ENCODE measurements around the gene GGNBP2.

DNA sequence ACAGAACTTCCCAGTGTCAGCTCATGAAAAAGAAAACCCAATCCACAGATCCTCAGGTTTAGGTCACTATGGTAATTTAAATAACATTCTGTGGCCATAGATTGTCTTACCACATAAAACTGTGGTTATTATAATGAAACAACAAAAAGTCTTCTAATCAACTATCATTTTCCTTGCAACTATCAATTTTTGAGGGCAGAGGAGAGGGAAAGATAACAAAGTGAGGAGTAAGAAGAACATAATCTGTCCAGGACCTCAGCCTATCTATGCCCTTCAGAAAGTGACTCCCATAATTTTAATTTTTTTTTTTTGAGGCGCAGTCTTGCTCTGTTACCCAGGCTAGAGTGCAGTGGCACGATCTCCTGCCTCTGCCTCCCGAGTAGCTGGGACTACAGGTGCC lies 4.0 kb upstream of the GGNBP2 start:
- TF ChIP-seq, protein P1, sequence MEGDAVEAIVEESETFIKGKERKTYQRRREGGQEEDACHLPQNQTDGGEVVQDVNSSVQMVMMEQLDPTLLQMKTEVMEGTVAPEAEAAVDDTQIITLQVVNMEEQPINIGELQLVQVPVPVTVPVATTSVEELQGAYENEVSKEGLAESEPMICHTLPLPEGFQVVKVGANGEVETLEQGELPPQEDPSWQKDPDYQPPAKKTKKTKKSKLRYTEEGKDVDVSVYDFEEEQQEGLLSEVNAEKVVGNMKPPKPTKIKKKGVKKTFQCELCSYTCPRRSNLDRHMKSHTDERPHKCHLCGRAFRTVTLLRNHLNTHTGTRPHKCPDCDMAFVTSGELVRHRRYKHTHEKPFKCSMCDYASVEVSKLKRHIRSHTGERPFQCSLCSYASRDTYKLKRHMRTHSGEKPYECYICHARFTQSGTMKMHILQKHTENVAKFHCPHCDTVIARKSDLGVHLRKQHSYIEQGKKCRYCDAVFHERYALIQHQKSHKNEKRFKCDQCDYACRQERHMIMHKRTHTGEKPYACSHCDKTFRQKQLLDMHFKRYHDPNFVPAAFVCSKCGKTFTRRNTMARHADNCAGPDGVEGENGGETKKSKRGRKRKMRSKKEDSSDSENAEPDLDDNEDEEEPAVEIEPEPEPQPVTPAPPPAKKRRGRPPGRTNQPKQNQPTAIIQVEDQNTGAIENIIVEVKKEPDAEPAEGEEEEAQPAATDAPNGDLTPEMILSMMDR (IDR thresholded peaks at IDR 0.05), result no peak
- TF ChIP-seq POLR2AphosphoS5 (IDR thresholded peaks at IDR 0.05) (no peak), POLR2A (IDR thresholded peaks at IDR 0.05) (no peak), EP300 (IDR thresholded peaks at IDR 0.05; ENCODE audit: low read depth) (no peak)

Measured in transverse colon (tissue), 4 donors.